HepG2 (cell line): ENCODE measurements around the gene SMARCB1. TPM values are rescaled to one million over a fixed set of nuclear protein-coding genes. Genes with fewer than 3 reads are reported as not detected.

Experiments used
- ATM ChIP-seq: fragments of 450-650 bp; IDR thresholded peaks from 2 replicates; pipeline ENCODE4 v1.7.1; 2017; ENCODE audit warnings: mild to moderate bottlenecking, borderline replicate concordance
- CC2D1A ChIP-seq: sonication (generic); formaldehyde crosslinking; IDR thresholded peaks from 2 replicates; pipeline ENCODE4 v1.8.1; 2023; ENCODE audit warnings: mild to moderate bottlenecking, missing genetic modification reagents
- ETV5 ChIP-seq: IDR thresholded peaks from 2 replicates; pipeline ENCODE4 v1.6.1; 2018; ENCODE audit warnings: missing biosample characterization, missing genetic modification reagents, inconsistent platforms, borderline replicate concordance
- GLI4 ChIP-seq: sonication (generic); formaldehyde crosslinking; IDR thresholded peaks from 2 replicates; pipeline ENCODE4 v1.5.1; 2020; ENCODE audit warnings: missing genetic modification reagents, mild to moderate bottlenecking, moderate library complexity, borderline replicate concordance
- HDAC1 ChIP-seq: sonication (generic); formaldehyde crosslinking; IDR thresholded peaks from 2 replicates; pipeline ENCODE4 v1.5.1; 2020; ENCODE audit warnings: mild to moderate bottlenecking, missing genetic modification reagents
- HES4 ChIP-seq: sonication (generic); formaldehyde crosslinking; IDR thresholded peaks from 2 replicates; pipeline ENCODE4 v1.9.0; 2021; ENCODE audit warnings: mild to moderate bottlenecking, missing genetic modification reagents, borderline replicate concordance
- HMGXB3 ChIP-seq: sonication (generic); formaldehyde crosslinking; IDR thresholded peaks from 2 replicates; pipeline ENCODE4 v1.4.0; 2020; ENCODE audit warnings: missing genetic modification reagents, borderline replicate concordance
- MTA3 ChIP-seq: sonication (generic); formaldehyde crosslinking; IDR thresholded peaks from 2 replicates; pipeline ENCODE4 v1.4.0; 2020; ENCODE audit warnings: missing genetic modification reagents
- THYN1 ChIP-seq: sonication (generic); formaldehyde crosslinking; IDR thresholded peaks from 2 replicates; pipeline ENCODE4 v1.8.1; 2023; ENCODE audit warnings: low read depth, mild to moderate bottlenecking, moderate library complexity, missing genetic modification reagents, borderline replicate concordance
- ZFP37 ChIP-seq: sonication (generic); formaldehyde crosslinking; IDR thresholded peaks from 2 replicates; pipeline ENCODE4 v1.4.0; 2020; ENCODE audit warnings: missing genetic modification reagents, borderline replicate concordance
- ZFP82 ChIP-seq: sonication (generic); formaldehyde crosslinking; IDR thresholded peaks from 2 replicates; pipeline ENCODE4 v1.5.1; 2020; ENCODE audit warnings: mild to moderate bottlenecking, missing genetic modification reagents, borderline replicate concordance
- ZNF24 ChIP-seq: fragments of 450-650 bp; IDR thresholded peaks from 2 replicates; pipeline ENCODE4 v1.6.1; 2017; ENCODE audit warnings: antibody characterized with exemption, mild to moderate bottlenecking
- ZNF282 ChIP-seq: fragments of 450-650 bp; IDR thresholded peaks from 2 replicates; pipeline ENCODE4 v1.6.1; 2018; ENCODE audit not compliant: partially characterized antibody
- ZNF326 ChIP-seq: sonication (generic); formaldehyde crosslinking; IDR thresholded peaks from 2 replicates; pipeline ENCODE4 v1.4.0; 2020; ENCODE audit warnings: missing genetic modification reagents, borderline replicate concordance
- ZNF34 ChIP-seq: sonication (generic); formaldehyde crosslinking; IDR thresholded peaks from 2 replicates; pipeline ENCODE4 v1.4.0; 2020; ENCODE audit warnings: mild to moderate bottlenecking, missing genetic modification reagents, borderline replicate concordance
- ZNF414 ChIP-seq: sonication (generic); formaldehyde crosslinking; IDR thresholded peaks from 2 replicates; pipeline ENCODE4 v1.5.0; 2020; ENCODE audit warnings: missing genetic modification reagents
- ZNF574 ChIP-seq: sonication (generic); formaldehyde crosslinking; IDR thresholded peaks from 2 replicates; pipeline ENCODE4 v1.4.0; 2020; ENCODE audit warnings: missing genetic modification reagents
- ZXDC ChIP-seq: sonication (generic); formaldehyde crosslinking; IDR thresholded peaks from 2 replicates; pipeline ENCODE4 v1.5.0; 2020; ENCODE audit warnings: mild to moderate bottlenecking, missing genetic modification reagents
- polyA plus RNA-seq, 8 experiments: library from polyadenylated mRNA; depleted of rRNA in 3 of 8; stranded (reverse) in 7 of 8; unstranded in 1 of 8; fragments of >200 nt; fragmentation: Illumina TruSeq in 4 of 8; extraction: Trizol in 4 of 8; gene quantifications; 2 replicates each; pipeline versions ENCODE4 v1.2.1 to v1.2.3, GENCODE V29; 2011 to 2016; ENCODE audit warnings: low read depth in 4 of 8, missing spikeins in 1 of 8, mixed read lengths in 1 of 8; ENCODE audit not compliant: insufficient read depth in 1 of 8
- total RNA-seq, 5 experiments: library from RNA; depleted of rRNA; stranded (reverse); fragments of >200 nt; fragmentation: Illumina TruSeq; extraction: Trizol; gene quantifications; 2 replicates each; pipeline ENCODE4 v1.2.3, GENCODE V29; 2016; ENCODE audit warnings: low read depth in 1 of 5

The SMARCB1 gene
- total and polyA plus RNA-seq, 2 of the 13 experiments (the other 11 are each of a cell fraction or from before 2014, with no cell fraction given), result 74.0 to 166 TPM

- TF ChIP-seq ZXDC (CRISPR knock-in tag), result peak; percentile 79
- TF ChIP-seq ETV5 (CRISPR knock-in tag), result no peak
- no peak for TF ChIP-seq MTA3
- TF ChIP-seq ZNF282, result no peak
- TF ChIP-seq HES4, result no peak; the same call in 1 of the 2 replicates
- TF ChIP-seq ZNF414 (CRISPR knock-in tag), result peak; percentile 81; the same call in 1 of the 2 replicates
- TF ChIP-seq THYN1 (CRISPR knock-in tag), result 0 out of 2 replicates have a peak, but pooled peaks have one; percentile 39
- no peak; the same call in 1 of the 2 replicates for TF ChIP-seq ZFP37 (CRISPR knock-in tag)
- TF ChIP-seq ZNF34, result no peak; the same call in 1 of the 2 replicates
- TF ChIP-seq GLI4 (CRISPR knock-in tag), result no peak
- TF ChIP-seq ZNF326 (CRISPR knock-in tag), result no peak
- no peak for TF ChIP-seq CC2D1A (CRISPR knock-in tag)
- peak; percentile 84 for TF ChIP-seq HDAC1
- no peak for TF ChIP-seq ATM
- TF ChIP-seq ZNF24, result no peak
- peak; percentile 94 for TF ChIP-seq ZFP82 (CRISPR knock-in tag)
- no peak for TF ChIP-seq ZNF574 (CRISPR knock-in tag)
- no peak; the same call in 1 of the 2 replicates for TF ChIP-seq HMGXB3 (CRISPR knock-in tag)
Measured at GRCh38 chr22:23767673-23768548, 18.9 kb upstream of the SMARCB1 start, which contains the start of gene CHCHD10 (continued).
